Activated T-cell treated with anti-CD3 and anti-CD28 coated beads, Interleukin-2, amount 50 U/mL, for 72 hours (primary cell): ENCODE measurements around the gene TRAP1. TPM values are rescaled to one million over a fixed set of nuclear protein-coding genes. Genes with fewer than 3 reads are reported as not detected.
A peak's percentile ranks its signal among the peaks of the same experiment; 100 is the strongest.

Experiments
- ATAC-seq, 2 donors: fragments of 150-1000 bp; cut with Tn5 transposase; replicated peaks in 1 of 2; 2 replicates each; pipeline ENCODE4 v1.10.0; 2021; ENCODE audit warnings: moderate library complexity in 2 of 2, mild to moderate bottlenecking in 1 of 2
- DNase-seq, 2 donors: peaks; one replicate each; pipeline ENCODE4 v3.0.0; 2021 to 2022; ENCODE audit warnings: mixed read lengths in 1 of 2
- H3K27ac Mint-ChIP-seq: one replicate; pipeline ENCODE4 v1.8.0; 2022; ENCODE audit warnings: mild to moderate bottlenecking, moderate library complexity, mixed read lengths
- H3K27me3 Mint-ChIP-seq: one replicate; pipeline ENCODE4 v1.8.0; 2022; ENCODE audit warnings: low read depth, mixed read lengths
- H3K36me3 Mint-ChIP-seq, 2 donors: one replicate each; pipeline ENCODE4 v1.8.0; 2022; ENCODE audit warnings: mixed read lengths in 2 of 2, mild to moderate bottlenecking in 1 of 2; ENCODE audit not compliant: insufficient read depth in 2 of 2
- H3K4me1 Mint-ChIP-seq: one replicate; pipeline ENCODE4 v1.8.0; 2022; ENCODE audit warnings: low read depth, mixed read lengths
- H3K4me3 Mint-ChIP-seq, 2 donors: one replicate each; pipeline ENCODE4 v1.8.0; 2022; ENCODE audit warnings: mild to moderate bottlenecking in 2 of 2, mixed read lengths in 2 of 2, moderate library complexity in 2 of 2
- H3K9me3 Mint-ChIP-seq, 2 donors: one replicate each; pipeline ENCODE4 v1.8.0; 2022; ENCODE audit warnings: mixed read lengths in 2 of 2
- total RNA-seq, 2 donors: library from RNA; stranded (reverse); gene quantifications; one replicate each; pipeline ENCODE4 v1.2.3, GENCODE V29; 2022

Gene TRAP1
- total RNA-seq: 100 to 1,000 TPM; 181 to 189 TPM

GRCh38 chr16:3717235-3718018 is at the start of gene TRAP1:
Gene TRAP1, minus strand, starts transcription at chr16:3717524. Its CDS starts 16 bp downstream, at chr16:3717508.
- DNase-seq (peak; percentile 90 to 93), ATAC-seq (peak; percentile 94 to 95)
- Mint-ChIP-seq H3K27ac (peak within 1 kb of the TSS; percentile 88), H3K4me1 (peaks cover 46% of the 10 kb centered on the region), H3K36me3 (peaks cover 0 to 7% of the 10 kb centered on the region in 2 donors), H3K4me3 (peak within 1 kb of the TSS; percentile 91 to 93), H3K9me3 (no peaks in the 10 kb centered on the region), H3K27me3 (no peaks in the 10 kb centered on the region)

- H3K4me3 Mint-ChIP-seq: no peak overlapping the region
Measured at GRCh38 chr16:3766177-3766576, 48.9 kb upstream of the TRAP1 start.

GRCh38 chr16:3764409-3764808 is 47.1 kb upstream of the TRAP1 start:
- DNase-seq: no peak
- no peaks in the 10 kb centered on the region for H3K4me1 Mint-ChIP-seq
- no peaks in the 10 kb centered on the region for H3K9me3 Mint-ChIP-seq
- no peak overlapping the region for H3K27ac Mint-ChIP-seq
- ATAC-seq: no peak
- H3K36me3 Mint-ChIP-seq: peaks cover 2 to 13% of the 10 kb centered on the region in 2 donors
- no peaks in the 10 kb centered on the region for H3K27me3 Mint-ChIP-seq
- H3K4me3 Mint-ChIP-seq: no peak overlapping the region

More at GRCh38 chr16:3766177-3766576, 48.9 kb upstream of the TRAP1 start:
- no peak for DNase-seq
- no peak for ATAC-seq
- H3K9me3 Mint-ChIP-seq: no peaks in the 10 kb centered on the region
- H3K27me3 Mint-ChIP-seq: no peaks in the 10 kb centered on the region
- no peaks in the 10 kb centered on the region for H3K4me1 Mint-ChIP-seq
- no peak overlapping the region for H3K27ac Mint-ChIP-seq
- peaks cover 2 to 18% of the 10 kb centered on the region in 2 donors for H3K36me3 Mint-ChIP-seq

GRCh38 chr16:3762107-3762750 is 44.9 kb upstream of the TRAP1 start:
- Mint-ChIP-seq H3K4me3 (no peak overlapping the region), H3K4me1 (no peaks in the 10 kb centered on the region), H3K27me3 (no peaks in the 10 kb centered on the region), H3K9me3 (no peaks in the 10 kb centered on the region), H3K27ac (no peak overlapping the region), H3K36me3 (peaks cover 2 to 11% of the 10 kb centered on the region in 2 donors)
- no peak for DNase-seq
- no peak for ATAC-seq

GRCh38 chr16:3761375-3762106 is 44.2 kb upstream of the TRAP1 start:
- H3K9me3 Mint-ChIP-seq: no peaks in the 10 kb centered on the region
- no peak overlapping the region for H3K27ac Mint-ChIP-seq
- H3K27me3 Mint-ChIP-seq: no peaks in the 10 kb centered on the region
- peaks cover 2 to 10% of the 10 kb centered on the region in 2 donors for H3K36me3 Mint-ChIP-seq
- DNase-seq: no peak
- no peak for ATAC-seq
- H3K4me1 Mint-ChIP-seq: no peaks in the 10 kb centered on the region
- H3K4me3 Mint-ChIP-seq: no peak overlapping the region

- no peaks in the 10 kb centered on the region for H3K9me3 Mint-ChIP-seq
- no peak overlapping the region for H3K4me3 Mint-ChIP-seq
- H3K27ac Mint-ChIP-seq: no peak overlapping the region
- H3K4me1 Mint-ChIP-seq: no peaks in the 10 kb centered on the region
- ATAC-seq (no peak), DNase-seq (no peak)
- H3K36me3 Mint-ChIP-seq: peaks cover 2 to 9% of the 10 kb centered on the region in 2 donors
- no peaks in the 10 kb centered on the region for H3K27me3 Mint-ChIP-seq
Measured at GRCh38 chr16:3760518-3760917, 43.2 kb upstream of the TRAP1 start.

- Mint-ChIP-seq H3K36me3 (peaks cover 3 to 10% of the 10 kb centered on the region in 2 donors), H3K27ac (no peak overlapping the region), H3K9me3 (no peaks in the 10 kb centered on the region), H3K4me3 (no peak overlapping the region), H3K27me3 (no peaks in the 10 kb centered on the region), H3K4me1 (no peaks in the 10 kb centered on the region)
- DNase-seq (no peak), ATAC-seq (no peak)
Measured at GRCh38 chr16:3759736-3760135, 42.4 kb upstream of the TRAP1 start.

GRCh38 chr16:3756113-3756512 is 38.8 kb upstream of the TRAP1 start:
- ATAC-seq (no peak), DNase-seq (no peak)
- Mint-ChIP-seq H3K9me3 (no peaks in the 10 kb centered on the region), H3K4me3 (no peak overlapping the region), H3K27me3 (no peaks in the 10 kb centered on the region), H3K27ac (no peak overlapping the region), H3K36me3 (peaks cover 6 to 17% of the 10 kb centered on the region in 2 donors), H3K4me1 (peaks cover 7% of the 10 kb centered on the region)

GRCh38 chr16:3755249-3755648 is 37.9 kb upstream of the TRAP1 start:
- H3K4me1 Mint-ChIP-seq: peaks cover 7% of the 10 kb centered on the region
- no peak overlapping the region for H3K4me3 Mint-ChIP-seq
- no peak for DNase-seq
- H3K36me3 Mint-ChIP-seq: peaks cover 6 to 17% of the 10 kb centered on the region in 2 donors
- ATAC-seq: no peak
- no peaks in the 10 kb centered on the region for H3K9me3 Mint-ChIP-seq
- H3K27me3 Mint-ChIP-seq: no peaks in the 10 kb centered on the region
- H3K27ac Mint-ChIP-seq: no peak overlapping the region

GRCh38 chr16:3754772-3755171 is 37.4 kb upstream of the TRAP1 start:
- Mint-ChIP-seq H3K27ac (no peak overlapping the region), H3K27me3 (no peaks in the 10 kb centered on the region), H3K9me3 (no peaks in the 10 kb centered on the region), H3K36me3 (peaks cover 6 to 19% of the 10 kb centered on the region in 2 donors), H3K4me1 (peaks cover 7% of the 10 kb centered on the region), H3K4me3 (no peak overlapping the region)
- no peak for DNase-seq
- no peak for ATAC-seq

GRCh38 chr16:3754081-3754703 is 36.9 kb upstream of the TRAP1 start:
- H3K9me3 Mint-ChIP-seq: no peaks in the 10 kb centered on the region
- peaks cover 7% of the 10 kb centered on the region for H3K4me1 Mint-ChIP-seq
- peaks cover 6 to 19% of the 10 kb centered on the region in 2 donors for H3K36me3 Mint-ChIP-seq
- H3K27ac Mint-ChIP-seq: no peak overlapping the region
- no peak for DNase-seq
- no peak overlapping the region for H3K4me3 Mint-ChIP-seq
- no peak for ATAC-seq
- no peaks in the 10 kb centered on the region for H3K27me3 Mint-ChIP-seq

GRCh38 chr16:3752984-3753383 is 35.7 kb upstream of the TRAP1 start:
- Mint-ChIP-seq H3K36me3 (peaks cover 6 to 18% of the 10 kb centered on the region in 2 donors), H3K9me3 (no peaks in the 10 kb centered on the region), H3K4me3 (no peak overlapping the region), H3K27ac (no peak overlapping the region), H3K27me3 (no peaks in the 10 kb centered on the region), H3K4me1 (peaks cover 7% of the 10 kb centered on the region)
- no peak for ATAC-seq
- DNase-seq: no peak

GRCh38 chr16:3751878-3752277 is 34.6 kb upstream of the TRAP1 start:
- Mint-ChIP-seq H3K36me3 (peaks cover 10 to 17% of the 10 kb centered on the region in 2 donors), H3K27me3 (no peaks in the 10 kb centered on the region), H3K9me3 (no peaks in the 10 kb centered on the region), H3K4me3 (no peak overlapping the region), H3K27ac (no peak overlapping the region), H3K4me1 (peaks cover 7% of the 10 kb centered on the region)
- ATAC-seq (no peak), DNase-seq (no peak)
